GM12864 (cell line): Measurements from ENCODE around the gene KDM4C.

ENCODE experiments used
- DNase-seq: peaks from one replicate; pipeline ENCODE4 v3.0.0-alpha.2; 2011; ENCODE audit warnings: low read depth
- H3K4me3 ChIP-seq: 2 replicates; pipeline ENCODE4 v1.5.1; 2011; ENCODE audit warnings: mild to moderate bottlenecking, low read depth, low read length, control low read depth
- CTCF ChIP-seq: IDR thresholded peaks from 2 replicates; pipeline ENCODE4 v1.5.1; 2011; ENCODE audit warnings: low read depth, mild to moderate bottlenecking, moderate library complexity, low read length, control low read depth, inconsistent platforms; ENCODE audit errors: missing control alignments

The KDM4C gene

GRCh38 chr9:7166074-7166473 lies 408.3 kb downstream of the KDM4C start:
- H3K4me3 ChIP-seq, result no peak overlapping the region
- DNase-seq, result no peak
- TF ChIP-seq CTCF, result no peak

- no peak for TF ChIP-seq CTCF
- no peak for DNase-seq
- H3K4me3 ChIP-seq, result no peak overlapping the region
These were observed 412.1 kb downstream of the KDM4C start for GRCh38 chr9:7169717-7170389.

GRCh38 chr9:7171396-7172153 lies 413.8 kb downstream of the KDM4C start:
- H3K4me3 ChIP-seq, result no peak overlapping the region
- TF ChIP-seq CTCF, result no peak
- DNase-seq, result no peak

GRCh38 chr9:7172154-7173115 lies 414.7 kb downstream of the KDM4C start:
- no peak for TF ChIP-seq CTCF
- H3K4me3 ChIP-seq, result no peak overlapping the region
- no peak for DNase-seq

- H3K4me3 ChIP-seq, result no peak overlapping the region
- no peak for TF ChIP-seq CTCF
- DNase-seq, result no peak
These were observed 415.4 kb downstream of the KDM4C start for GRCh38 chr9:7173139-7173538.

GRCh38 chr9:7174301-7174700 lies 416.5 kb downstream of the KDM4C start:
- H3K4me3 ChIP-seq, result no peak overlapping the region

More at GRCh38 chr9:7174301-7174700, 416.5 kb downstream of the KDM4C start:
- no peak for TF ChIP-seq CTCF
- no peak for DNase-seq
